Measurements from ENCODE around the gene SEPTIN7.

DNA sequence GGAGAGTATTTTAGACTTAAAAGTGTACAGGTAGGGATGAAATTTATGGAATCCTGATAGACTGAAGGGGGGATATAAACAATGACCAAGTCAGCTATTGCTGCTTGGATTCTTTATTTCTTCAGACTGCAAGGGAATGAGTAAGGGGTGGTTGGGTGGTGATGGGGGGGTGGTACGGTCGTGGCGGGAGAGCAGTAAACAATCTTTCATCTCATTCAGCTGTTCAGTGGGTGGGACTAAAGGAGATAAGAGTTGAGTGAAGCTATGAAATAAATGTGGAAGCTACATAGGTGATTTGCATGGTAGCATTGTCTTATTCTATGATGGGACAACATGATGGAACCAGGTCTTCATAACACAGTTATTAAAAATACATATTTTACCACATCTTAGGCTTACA is 1.8 kb downstream of the SEPTIN7 start:
- no peak for TF ChIP-seq CTCF (conservative IDR thresholded peaks at IDR 0.05)
- no peak for TF ChIP-seq ZFX (IDR thresholded peaks at IDR 0.05)
